ENCODE measurements around the gene PLCB4. TPM values are rescaled to one million over a fixed set of nuclear protein-coding genes. Genes with fewer than 3 reads are reported as not detected.
"Not testable (repeated sequence)": the region's sequence is repeated elsewhere in the genome, so short reads cannot be mapped to it uniquely, and the experiment has no call there.

Gene PLCB4
- polyA plus RNA-seq, 3 donors, result 12.7 to 18.2 (median 14.8) TPM

DNA sequence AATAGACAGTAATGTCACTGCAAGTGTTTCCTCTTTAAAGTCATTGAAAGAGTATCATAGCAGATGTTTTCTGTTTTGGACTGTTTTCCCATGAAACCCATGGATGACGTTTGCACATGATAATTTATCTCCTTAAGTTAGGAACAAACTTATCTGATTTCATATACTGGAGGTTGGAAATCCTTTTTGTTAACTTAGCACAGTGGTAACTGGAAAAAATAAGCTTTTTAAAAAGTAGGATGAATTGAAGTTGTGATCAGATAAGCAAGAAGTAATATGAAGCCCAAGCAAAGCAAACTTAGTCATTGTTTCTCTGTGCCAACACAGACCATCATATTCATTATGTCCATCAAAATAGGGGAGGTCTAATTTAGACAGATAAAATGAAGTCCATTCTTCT lies 61.6 kb downstream of the PLCB4 start:
- peak in 7 of 11 donors; percentile 27 to 56 (median 37) for DNase-seq (ENCODE audit: extremely low read depth in 1 of 11, low read depth in 9 of 11, low spot score in 4 of 11)

DNA sequence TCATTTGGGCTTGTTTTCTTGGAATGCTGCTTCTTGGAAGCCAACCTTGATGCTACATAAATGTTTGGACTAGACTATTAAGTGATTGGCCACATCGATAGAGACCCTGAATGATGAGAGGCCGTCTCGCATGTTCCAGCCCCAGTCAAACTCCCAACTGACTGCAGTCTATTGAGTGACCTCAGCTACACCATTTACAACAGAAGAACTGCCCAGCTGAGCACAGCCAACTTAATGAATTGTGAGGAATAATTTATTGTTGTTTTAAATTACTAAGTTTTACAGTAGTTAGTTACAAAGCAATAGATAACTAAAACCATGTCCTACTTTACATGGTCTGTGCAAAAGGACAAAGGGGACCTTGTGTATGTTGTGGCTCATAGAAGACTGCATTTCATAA lies 63.0 kb downstream of the PLCB4 start:
- DNase-seq (ENCODE audit: extremely low read depth in 1 of 11, low read depth in 9 of 11, low spot score in 4 of 11), result no peak

DNA sequence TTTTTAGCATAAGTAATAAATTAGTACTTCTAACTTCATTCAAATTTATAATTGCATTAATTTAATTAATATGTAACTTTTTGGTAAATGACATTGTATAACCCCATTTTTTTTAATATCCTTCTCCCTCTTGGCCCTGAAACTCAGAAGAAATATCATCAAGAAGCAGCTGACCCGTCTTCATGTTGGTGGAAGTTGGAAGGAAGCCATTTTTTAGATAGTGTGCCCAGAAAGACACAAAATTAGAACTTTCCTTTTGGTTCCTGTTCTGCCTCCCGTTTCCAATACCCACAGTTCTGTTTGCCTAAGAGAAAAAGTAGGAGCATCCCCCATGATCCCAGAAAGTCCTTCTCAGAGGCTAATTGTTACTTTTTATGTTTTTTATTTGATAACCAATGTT lies 65.5 kb downstream of the PLCB4 start:
- DNase-seq (ENCODE audit: extremely low read depth in 1 of 11, low read depth in 9 of 11, low spot score in 4 of 11), result no peak

DNA sequence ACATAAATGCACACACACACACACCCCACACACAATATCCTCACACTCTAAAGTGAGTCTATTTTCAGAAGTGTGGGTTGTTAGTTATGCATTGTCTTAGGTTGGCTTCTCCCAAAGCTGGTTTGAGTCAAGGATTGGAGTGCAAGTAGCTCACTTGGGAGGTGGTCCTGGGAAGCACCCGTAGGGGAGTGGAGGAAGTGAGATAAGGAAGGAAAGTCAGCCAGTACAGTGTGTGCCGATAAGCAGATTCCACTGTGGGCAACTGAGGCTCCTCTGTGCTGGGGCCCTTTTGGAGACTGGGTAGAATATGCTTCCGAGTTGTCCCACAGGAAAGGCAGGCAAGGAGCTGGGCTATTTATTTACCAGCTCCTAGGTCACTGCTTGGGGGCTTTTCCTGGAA lies 67.2 kb downstream of the PLCB4 start:
- no peak for DNase-seq (ENCODE audit: extremely low read depth in 1 of 11, low read depth in 9 of 11, low spot score in 4 of 11)

DNA sequence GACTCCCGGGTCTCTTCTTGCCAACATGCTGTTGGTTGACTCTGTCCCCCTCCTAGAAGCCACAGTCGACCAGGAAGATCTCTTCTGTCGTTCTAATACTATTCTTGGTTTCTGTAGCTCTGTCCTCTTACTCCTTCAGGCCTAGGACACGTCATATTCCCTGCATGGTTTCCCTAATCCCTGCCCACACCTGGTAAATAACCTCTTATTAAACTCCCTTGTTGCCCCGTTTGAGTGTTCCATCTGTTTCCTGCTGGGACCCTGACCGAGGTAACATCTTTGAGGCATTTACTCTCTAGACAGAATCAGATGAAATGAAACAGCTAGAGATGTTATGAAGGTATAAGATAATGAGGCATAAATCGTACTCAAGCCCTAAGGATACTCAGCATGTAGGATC lies 68.1 kb downstream of the PLCB4 start:
- DNase-seq (ENCODE audit: extremely low read depth in 1 of 11, low read depth in 9 of 11, low spot score in 4 of 11), result no peak

DNA sequence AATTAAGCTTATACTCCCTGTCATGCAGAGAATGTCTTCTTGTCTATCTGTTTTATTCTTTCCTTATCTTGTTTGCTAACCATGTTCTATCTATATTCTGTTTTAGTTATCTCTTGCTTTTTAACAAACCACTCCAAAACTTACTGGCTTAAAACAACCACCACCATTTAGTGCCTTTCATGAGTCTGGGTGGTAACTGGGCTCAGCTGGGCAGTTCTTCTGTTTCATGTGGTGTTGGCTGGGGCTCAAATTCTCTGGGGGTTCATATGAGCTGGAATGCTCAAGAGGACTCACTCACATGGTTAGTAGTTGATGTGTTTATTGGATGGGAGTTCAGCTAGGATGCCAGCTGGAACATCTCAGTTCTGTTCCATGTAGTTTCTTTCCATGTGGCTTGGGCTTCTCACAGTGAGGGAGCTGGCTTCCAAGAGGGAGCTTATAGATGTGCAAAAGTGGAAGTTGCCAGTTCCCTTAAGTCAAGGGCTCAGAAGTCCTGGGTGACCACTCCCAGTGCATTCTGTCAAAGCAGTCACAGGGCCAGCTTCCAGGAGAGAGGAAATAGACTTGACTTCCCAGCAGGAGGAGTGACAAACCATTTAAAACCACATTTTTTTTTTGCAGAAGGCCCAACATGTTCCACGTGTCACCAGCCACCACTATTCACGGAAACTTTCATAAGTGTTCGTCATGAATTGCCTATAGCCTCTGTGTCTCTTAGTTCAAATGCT lies 70.4 kb downstream of the PLCB4 start:
- DNase-seq (ENCODE audit: extremely low read depth in 1 of 11, low read depth in 9 of 11, low spot score in 4 of 11), result no peak

DNA sequence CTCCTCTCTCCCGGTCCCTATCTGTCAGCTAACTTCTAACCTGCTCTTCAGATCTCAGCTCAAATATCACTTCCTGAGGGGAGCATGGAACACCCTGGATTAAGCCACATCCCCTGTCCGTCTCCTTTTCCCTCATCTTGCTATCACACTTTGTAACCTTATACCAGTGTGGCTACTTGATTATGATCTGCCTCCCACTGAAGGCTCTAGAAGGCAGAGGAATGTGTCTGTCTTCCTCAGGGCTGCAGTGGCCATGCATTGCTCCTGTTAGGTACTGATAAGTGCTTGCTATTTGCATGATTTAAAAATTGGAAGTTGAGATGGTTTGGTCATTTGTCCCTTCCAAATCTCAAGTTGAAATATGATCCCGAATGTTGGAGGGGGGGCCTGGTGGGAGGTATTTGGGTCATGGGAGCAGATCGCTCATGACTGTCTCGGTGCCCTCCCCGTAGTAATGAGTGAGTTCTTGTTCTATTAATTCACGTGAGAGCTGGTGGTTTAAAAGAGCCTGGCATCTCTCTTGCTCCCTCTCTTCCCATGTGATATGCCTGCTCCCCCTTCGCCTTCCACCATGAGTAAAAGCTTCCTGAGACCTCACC lies 71.4 kb downstream of the PLCB4 start:
- DNase-seq (ENCODE audit: extremely low read depth in 1 of 11, low read depth in 9 of 11, low spot score in 4 of 11), result peak in 2 of 11 donors; percentile 22 to 33

DNA sequence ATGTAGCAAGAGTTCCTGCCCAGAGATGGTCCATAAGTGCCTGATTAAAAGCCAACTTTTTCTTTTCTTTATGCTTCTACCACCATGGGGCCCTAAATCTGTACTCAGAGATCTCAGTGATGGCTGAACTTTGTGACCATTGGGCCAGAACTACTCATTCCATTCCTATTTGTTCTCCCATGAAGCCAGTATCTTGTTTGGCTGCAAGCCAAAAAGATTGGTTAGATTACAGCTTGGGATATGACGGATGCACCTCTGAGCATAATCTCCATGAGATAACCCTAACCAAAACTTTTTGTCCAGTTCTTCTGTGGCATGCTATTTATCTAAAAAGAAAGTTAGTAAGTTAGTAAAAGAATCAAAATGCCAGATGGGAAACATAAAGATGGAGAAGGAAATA lies 72.2 kb downstream of the PLCB4 start:
- no peak for DNase-seq (ENCODE audit: extremely low read depth in 1 of 11, low read depth in 9 of 11, low spot score in 4 of 11)

DNA sequence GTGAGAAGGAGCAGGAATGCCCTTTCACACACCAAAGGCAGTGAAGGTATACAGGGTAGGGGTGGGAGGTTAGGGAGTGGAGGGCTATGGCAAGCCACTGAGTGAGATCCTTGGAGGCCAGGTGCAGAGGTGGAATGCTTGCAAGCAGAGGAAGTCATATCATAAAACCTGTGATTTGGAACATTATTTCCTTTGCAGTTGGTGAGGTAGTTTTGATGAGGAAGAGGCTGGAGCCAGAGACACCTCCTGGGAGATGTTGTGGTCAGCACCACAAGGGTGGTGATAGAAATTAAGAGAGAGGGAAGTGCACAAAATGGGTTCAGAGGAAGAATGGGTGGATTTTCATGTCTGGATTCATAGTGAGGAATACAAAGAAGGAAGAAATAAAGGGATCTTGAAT lies 73.0 kb downstream of the PLCB4 start:
- DNase-seq (ENCODE audit: extremely low read depth in 1 of 11, low read depth in 9 of 11, low spot score in 4 of 11), result no peak

DNA sequence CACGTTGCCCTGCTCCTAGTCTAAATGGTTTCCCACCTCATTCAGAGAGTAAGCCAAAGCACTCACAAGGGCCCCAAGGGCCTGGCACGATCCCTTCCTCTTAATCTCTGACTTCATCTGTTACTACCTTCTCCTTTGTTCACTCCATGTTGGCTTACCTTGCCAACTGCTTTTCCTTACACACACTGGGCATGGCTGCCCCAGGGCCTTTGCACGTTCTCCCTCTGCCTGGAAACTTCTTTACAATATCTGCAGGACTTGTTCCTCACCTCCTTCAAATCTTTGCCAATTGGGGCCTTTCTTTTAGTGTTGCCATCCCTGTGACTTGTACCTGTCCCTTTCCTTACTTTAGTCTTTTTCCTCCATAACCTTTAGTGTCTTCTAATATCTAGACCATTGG lies 73.9 kb downstream of the PLCB4 start:
- DNase-seq (ENCODE audit: extremely low read depth in 1 of 11, low read depth in 9 of 11, low spot score in 4 of 11), result no peak

DNA sequence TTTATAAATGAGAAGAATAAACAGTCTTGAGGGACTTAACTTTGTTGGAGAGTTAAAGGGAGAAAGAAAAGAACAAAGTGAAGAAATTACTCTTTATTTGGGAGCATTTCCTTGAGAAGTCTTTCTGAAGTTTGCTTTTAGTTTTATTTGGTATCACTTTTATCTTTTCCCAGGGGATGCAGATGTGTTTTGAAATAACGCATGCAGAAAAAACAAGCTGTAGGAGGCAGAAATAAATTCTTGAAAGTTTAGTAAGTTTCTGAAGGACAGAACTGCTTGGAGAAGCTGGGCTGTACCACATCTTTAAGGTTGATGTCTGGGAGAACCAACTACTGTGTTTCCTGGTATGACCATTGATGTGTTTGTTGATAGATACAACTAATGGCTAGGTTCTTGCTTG lies 75.0 kb downstream of the PLCB4 start:
- DNase-seq (ENCODE audit: extremely low read depth in 1 of 11, low read depth in 9 of 11, low spot score in 4 of 11), result no peak

DNA sequence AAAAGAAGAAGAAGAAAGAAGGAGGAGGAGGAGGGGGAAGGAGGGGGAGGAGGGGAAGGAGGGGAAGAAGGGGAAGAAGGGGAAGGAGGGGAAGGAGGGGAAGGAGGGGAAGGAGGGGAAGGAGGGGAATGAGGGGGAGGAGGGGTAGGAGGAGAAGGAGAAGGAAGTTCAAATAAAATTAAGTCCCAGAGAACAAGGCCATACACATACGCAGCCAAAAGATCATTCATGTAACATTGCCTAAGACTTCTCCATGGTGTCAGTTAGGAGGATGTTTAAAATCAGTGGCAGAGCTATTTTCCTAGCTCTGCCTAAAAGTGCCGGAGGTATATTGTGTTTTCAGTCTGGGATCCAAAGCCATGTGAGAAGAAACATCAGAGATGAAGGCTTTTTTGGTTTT lies 75.8 kb downstream of the PLCB4 start:
- no peak for DNase-seq (ENCODE audit: extremely low read depth in 1 of 11, low read depth in 9 of 11, low spot score in 4 of 11)

DNA sequence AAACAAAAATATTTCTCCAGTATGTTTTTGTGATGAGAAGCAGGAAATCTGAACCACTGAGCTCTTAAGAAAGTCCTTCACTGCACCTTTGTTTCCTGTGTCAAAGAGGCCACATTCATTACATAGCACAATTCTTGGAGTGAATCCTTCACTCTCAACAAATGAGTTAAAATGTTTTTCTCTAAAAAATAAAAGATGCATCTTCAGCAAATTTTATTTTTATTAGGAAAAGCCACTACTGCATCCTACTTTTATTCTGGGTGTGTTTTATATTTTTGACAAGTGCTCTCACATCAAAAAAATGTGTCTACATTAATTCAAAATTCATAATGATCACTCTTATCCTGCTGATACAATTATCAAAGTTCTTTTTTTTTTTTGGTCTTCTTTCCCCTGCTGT lies 76.3 kb downstream of the PLCB4 start:
- no peak for DNase-seq (ENCODE audit: extremely low read depth in 1 of 11, low read depth in 9 of 11, low spot score in 4 of 11)

DNA sequence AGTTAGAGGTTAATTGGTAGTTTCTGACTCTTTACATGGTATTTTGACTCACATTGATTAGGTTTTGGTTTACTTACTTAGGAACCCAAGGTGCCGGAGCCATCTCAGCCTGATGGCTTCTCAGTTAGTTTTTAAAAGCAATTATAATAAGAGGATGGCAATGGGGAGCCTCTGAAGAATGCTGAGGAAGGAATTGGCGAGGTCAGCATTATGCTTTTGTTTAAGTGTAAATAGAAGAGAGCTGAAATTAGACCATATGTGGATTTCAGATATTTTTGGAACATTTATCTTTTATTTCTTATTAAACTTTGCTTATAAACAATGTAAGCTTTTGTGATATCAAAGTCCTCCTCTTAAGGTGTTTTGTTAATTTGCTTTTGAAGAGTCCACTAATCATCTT lies 77.8 kb downstream of the PLCB4 start:
- DNase-seq (ENCODE audit: extremely low read depth in 1 of 11, low read depth in 9 of 11, low spot score in 4 of 11), result no peak

DNA sequence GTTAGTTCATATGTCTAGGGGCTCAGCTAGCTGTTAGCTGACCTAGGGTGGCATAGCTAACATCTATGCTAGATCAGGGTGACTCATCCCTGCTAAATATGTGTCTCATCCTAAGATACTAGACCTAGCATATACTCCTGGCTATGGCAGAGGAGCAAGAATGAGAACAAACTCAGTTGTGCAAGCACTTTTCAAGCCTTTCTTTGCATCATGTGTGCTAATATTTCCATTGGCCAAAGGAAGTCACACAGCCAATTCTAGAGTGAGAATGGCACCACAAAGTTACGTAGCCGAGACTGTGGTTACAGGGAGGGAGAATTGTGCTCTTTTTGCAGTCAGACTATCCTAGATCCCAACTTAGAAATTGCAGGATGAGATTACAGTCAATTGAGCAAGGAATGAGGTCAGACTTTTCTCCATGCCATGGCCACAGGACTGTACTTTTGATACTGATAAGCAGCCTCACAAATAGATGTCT lies 78.7 kb downstream of the PLCB4 start:
- DNase-seq (ENCODE audit: extremely low read depth in 1 of 11, low read depth in 9 of 11, low spot score in 4 of 11), result no peak

DNA sequence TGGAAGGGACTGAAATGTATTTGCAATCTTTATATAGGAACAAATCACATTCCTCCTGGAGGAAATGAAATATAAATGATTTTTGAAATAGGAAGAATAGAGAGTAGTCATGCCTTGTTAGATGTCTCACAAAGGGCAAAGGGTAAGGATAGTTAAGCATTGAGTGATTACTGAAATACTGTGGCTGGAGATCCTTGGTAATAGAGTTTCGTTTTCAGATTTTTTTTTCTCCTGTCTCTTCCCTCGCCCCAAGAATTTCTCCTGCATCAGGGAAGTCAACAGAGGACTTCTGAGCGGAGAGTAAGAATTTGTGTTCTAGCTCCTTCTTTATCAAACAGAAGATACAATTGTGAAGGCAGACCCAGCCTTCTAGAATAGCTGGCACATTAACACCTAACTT lies 79.4 kb downstream of the PLCB4 start:
- no peak for DNase-seq (ENCODE audit: extremely low read depth in 1 of 11, low read depth in 9 of 11, low spot score in 4 of 11)

DNA sequence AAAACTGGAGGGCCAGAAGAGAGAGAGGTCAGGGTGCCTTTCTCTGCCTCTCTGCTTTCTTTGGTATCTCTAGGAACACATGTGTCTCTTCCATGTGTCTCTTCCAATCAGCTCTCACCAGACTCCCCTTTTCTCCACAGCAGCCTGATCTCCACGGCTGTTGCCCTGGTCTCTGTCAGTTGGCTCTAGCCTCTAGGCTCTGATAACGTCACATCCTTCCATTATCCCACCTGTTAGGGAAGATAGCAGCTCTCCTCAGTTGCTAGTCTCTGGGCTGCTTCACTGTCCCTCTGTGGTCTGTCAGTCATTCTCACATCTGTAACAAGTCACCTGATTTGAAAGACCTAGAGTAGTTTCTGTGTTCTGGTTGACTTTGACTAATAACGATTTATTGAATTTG lies 80.2 kb downstream of the PLCB4 start:
- DNase-seq (ENCODE audit: extremely low read depth in 1 of 11, low read depth in 9 of 11, low spot score in 4 of 11), result no peak

DNA sequence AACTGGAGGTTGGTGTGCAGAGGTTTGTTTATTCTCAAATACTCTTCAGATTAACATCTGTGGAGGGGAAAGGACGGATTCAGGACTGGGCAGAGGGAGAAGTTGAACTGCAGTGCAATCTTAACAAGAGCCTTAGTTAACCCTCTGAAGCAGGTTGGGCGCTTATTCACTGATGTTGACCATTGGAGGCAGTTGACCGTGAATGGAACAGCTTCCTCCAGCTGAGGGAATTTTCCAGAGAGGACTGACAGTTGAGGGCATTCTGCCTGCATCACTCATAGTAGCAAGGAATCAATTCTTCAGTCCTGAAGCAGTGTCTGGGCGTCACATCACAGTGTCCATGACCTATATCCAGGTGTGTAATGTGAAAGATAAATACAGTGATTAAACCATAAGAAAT lies 80.9 kb downstream of the PLCB4 start:
- DNase-seq (ENCODE audit: extremely low read depth in 1 of 11, low read depth in 9 of 11, low spot score in 4 of 11), result no peak

DNA sequence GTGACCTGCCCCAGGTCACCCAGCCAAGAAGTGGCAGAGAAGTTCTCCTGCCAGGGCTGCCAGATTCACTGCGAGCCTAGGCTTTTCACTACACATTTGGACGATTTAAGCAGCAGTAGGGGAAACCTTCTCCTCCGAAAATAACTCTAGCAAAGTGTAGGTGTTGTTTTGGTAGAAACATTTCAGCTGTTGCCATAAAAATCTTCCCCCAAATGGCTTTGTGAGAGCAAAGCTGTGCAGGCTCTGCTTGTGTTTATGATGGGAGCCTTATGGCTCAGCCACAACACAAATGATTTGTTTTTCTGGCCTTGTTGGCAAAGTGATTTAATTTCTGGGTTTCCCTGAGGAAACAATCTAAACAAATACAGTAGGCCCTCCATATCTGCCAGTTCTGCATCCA lies 81.8 kb downstream of the PLCB4 start:
- DNase-seq (ENCODE audit: extremely low read depth in 1 of 11, low read depth in 9 of 11, low spot score in 4 of 11), result no peak

DNA sequence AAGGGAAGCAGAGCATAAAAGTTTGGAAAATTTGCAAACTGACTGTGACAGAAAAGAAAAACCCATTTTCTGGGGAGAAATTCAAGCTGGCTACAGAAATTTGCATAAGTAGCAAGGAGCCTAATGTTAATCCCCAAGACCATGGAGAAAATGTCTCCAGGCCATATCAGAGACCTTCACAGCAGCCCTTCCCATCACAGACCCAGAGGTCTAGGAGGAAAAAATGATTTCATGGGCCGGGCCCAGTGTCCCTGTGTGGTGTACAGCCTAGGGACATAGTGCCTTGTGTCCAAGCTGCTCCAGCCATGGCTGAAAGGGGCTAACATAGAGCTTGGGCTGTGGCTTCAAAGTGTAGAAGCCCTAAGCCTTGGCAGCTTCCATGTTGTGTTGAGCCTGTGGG lies 83.3 kb downstream of the PLCB4 start:
- DNase-seq (ENCODE audit: extremely low read depth in 1 of 11, low read depth in 9 of 11, low spot score in 4 of 11), result not testable (repeated sequence)

DNA sequence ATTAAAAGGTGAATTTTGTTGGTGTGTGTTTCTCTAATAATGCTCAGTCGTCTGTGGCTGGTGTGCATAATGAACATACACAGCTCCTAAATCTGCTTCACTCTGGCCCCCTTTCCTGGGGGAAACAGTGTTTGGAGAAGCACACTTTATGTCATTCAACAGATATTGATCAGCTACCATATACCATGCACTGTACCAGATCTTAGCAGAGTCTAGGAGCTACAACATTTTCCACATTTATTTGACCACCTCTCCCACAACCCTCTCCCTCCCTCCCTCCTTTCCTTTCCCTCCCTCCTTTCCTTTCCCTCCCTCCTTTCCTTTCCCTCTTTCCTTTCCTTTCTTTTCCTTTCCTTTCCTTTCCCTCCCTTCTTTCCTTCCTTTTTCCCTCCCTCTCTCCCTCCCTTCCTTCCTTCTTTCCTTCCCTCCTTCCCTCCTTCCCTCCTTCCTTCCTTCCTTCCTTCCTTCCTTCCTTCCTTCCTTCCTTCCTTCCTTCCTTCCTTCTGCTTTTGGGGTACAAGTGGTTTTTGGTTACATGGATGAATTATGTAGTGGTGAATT lies 85.7 kb downstream of the PLCB4 start:
- DNase-seq (ENCODE audit: extremely low read depth in 1 of 11, low read depth in 9 of 11, low spot score in 4 of 11), result no peak
